HL-60/S4 (cell line): ENCODE results near the gene SH3RF3.

Experiments used
- in situ Hi-C: fragments of 300-500 bp; cut with MboI; formaldehyde crosslinking; loops from 2 replicates; pipeline ENCODE4 v1.14.3; 2022; ENCODE audit warnings: low sequenced_read_pairs

SH3RF3 gene

GRCh38 chr2:109297566-109298490 lies 168.8 kb downstream of the SH3RF3 start:
- in situ Hi-C loops, result no loop called here

- in situ Hi-C loops, result no loop called here
These were observed 169.8 kb downstream of the SH3RF3 start for GRCh38 chr2:109298851-109299250.

- in situ Hi-C loops, result no loop called here
These were observed 170.5 kb downstream of the SH3RF3 start for GRCh38 chr2:109299536-109299935.

GRCh38 chr2:109300582-109300981 lies 171.6 kb downstream of the SH3RF3 start:
- in situ Hi-C loops, result no loop called here

- in situ Hi-C loops, result no loop called here
These were observed 172.7 kb downstream of the SH3RF3 start for GRCh38 chr2:109301746-109302145.

- in situ Hi-C loops, result no loop called here
These were observed 173.3 kb downstream of the SH3RF3 start for GRCh38 chr2:109302319-109302718.

- in situ Hi-C loops, result no loop called here
These were observed 175.2 kb downstream of the SH3RF3 start for GRCh38 chr2:109304242-109304641.

GRCh38 chr2:109304731-109305470 lies 175.9 kb downstream of the SH3RF3 start:
- in situ Hi-C loops, result no loop called here

- in situ Hi-C loops, result no loop called here
These were observed 176.6 kb downstream of the SH3RF3 start for GRCh38 chr2:109305490-109306167.

GRCh38 chr2:109306190-109306589 lies 177.2 kb downstream of the SH3RF3 start:
- in situ Hi-C loops, result no loop called here

GRCh38 chr2:109311771-109312170 lies 182.8 kb downstream of the SH3RF3 start:
- in situ Hi-C loops, result no loop called here

- in situ Hi-C loops, result no loop called here
These were observed 183.9 kb downstream of the SH3RF3 start for GRCh38 chr2:109312902-109313301.

GRCh38 chr2:109313343-109313742 lies 184.3 kb downstream of the SH3RF3 start:
- in situ Hi-C loops, result no loop called here

GRCh38 chr2:109316091-109316490 lies 187.1 kb downstream of the SH3RF3 start:
- in situ Hi-C loops, result no loop called here

GRCh38 chr2:109317471-109318095 lies 188.6 kb downstream of the SH3RF3 start:
- in situ Hi-C loops, result no loop called here

- in situ Hi-C loops, result no loop called here
These were observed 189.3 kb downstream of the SH3RF3 start for GRCh38 chr2:109318150-109318948.

- in situ Hi-C loops, result no loop called here
These were observed 189.9 kb downstream of the SH3RF3 start for GRCh38 chr2:109318949-109319342.

GRCh38 chr2:109320195-109320922 lies 191.4 kb downstream of the SH3RF3 start:
- in situ Hi-C loops, result no loop called here

- in situ Hi-C loops, result no loop called here
These were observed 192.6 kb downstream of the SH3RF3 start for GRCh38 chr2:109321570-109321969.
